ENCODE data around the gene GMDS.

Gene GMDS

GRCh38 chr6:1594445-1595200 lies 650.8 kb downstream of the GMDS start:
- DNase-seq: no peak

GRCh38 chr6:1593958-1594314 lies 651.5 kb downstream of the GMDS start:
- DNase-seq: no peak

- no peak for DNase-seq
These were observed 652.0 kb downstream of the GMDS start for GRCh38 chr6:1593286-1593957.

DNA sequence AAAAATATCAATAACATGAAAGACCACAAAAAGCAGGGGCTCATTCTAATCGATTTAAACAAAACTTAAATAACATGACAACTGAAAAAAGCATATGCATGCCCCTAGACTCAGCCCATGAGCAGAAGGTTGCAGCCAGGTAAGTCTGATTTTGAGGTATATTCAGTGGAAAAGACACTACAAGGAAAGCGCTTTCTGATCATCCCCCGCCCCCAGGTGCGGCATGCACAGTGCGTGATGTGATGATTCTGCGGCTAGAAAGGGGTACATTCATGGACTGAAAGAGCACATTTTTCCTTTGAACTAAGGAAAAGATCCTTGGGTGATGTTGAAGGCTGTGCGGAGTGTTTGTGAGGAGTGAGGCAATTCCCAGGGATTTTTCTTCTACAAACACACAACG lies 652.6 kb downstream of the GMDS start:
- no peak for DNase-seq

DNA sequence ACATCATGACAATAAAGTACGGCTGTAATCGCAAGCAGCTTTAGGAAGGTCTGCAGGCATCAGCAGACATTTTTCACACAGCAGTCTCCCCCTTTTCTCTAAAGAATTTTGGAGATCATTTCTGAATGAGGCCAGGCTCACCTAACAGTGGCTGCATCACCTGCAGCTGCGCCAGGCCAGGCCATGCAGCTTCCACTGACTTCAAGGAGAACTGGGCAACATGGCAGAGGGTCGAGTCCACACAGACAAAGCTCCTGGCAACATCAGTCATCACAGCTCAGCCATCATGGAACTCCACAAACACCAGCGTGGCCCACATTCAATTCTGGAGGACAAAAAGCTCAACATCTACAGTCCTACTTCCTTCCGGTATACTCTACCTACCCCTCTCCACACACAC lies 653.5 kb downstream of the GMDS start:
- DNase-seq: no peak

- no peak for DNase-seq
These were observed 654.2 kb downstream of the GMDS start for GRCh38 chr6:1591243-1591642.

DNA sequence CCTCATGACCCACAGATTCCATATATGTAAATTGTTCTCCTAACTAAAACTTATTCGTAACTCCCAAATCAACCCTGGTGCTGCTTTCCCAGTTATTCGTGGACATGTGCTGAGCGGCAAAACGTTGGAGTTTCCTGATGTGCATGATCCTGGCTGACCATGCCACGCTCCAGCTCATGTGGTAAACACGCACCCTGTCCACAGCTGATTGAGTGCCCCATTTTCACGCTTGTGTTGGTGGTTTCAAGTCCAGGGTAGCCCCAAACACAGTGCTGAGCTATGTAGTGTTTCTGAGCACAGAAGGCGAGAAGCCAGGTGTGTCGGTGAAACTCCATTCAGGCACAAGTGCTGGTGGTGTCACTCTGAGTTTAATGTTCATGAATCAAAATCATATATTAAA lies 654.8 kb downstream of the GMDS start:
- no peak for DNase-seq

GRCh38 chr6:1589208-1589607 lies 656.2 kb downstream of the GMDS start:
- no peak for DNase-seq

GRCh38 chr6:1587977-1588376 lies 657.4 kb downstream of the GMDS start:
- DNase-seq: no peak

DNA sequence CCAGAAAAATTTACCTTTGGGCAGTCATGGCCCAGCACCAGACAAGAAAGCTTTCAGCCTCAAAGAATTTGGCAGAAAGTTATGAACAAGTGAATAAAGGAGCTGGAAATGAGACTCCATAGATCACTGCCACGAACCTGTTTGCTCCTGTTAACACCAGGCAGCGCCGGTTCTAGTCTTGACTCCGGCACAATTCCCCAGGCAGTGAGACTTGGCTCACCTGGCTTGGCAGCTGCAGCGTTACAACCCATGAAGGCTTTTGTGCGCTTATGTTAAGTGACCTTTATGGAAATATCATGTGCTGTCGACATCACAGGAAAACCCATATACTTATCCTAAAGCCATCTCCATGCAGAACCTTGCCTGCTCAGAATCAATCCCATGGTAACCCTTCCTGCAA lies 657.9 kb downstream of the GMDS start:
- DNase-seq: no peak

DNA sequence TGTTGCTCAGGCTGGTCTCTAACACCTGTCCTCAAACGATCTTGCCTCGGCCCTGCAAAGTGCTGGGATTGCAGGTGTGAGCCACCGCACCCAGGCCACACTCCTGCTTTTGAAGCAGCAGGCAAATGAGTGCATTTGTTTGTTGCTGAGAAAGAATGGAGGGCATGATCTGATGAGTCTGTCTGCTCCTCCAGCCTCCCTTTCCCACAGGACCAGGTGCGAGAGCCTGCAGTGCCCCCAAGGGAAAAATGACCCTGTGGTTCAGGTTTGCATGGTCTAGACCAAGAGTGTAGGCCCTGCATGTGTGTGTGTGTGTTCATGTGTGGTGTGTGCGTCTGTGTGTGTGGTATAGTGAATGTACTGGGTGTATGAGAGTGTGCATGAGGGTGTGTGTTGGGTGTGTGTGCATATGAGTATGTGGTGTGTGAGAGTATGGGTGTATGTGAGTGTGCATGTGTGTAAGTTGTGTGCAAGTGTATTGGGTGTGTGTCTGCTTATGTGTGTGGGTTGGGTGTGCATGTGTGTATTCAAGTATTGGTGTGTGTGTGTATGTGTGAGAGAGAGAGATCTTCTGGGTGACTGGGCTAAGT lies 658.4 kb downstream of the GMDS start:
- DNase-seq: no peak

- DNase-seq: no peak
These were observed 659.1 kb downstream of the GMDS start for GRCh38 chr6:1586256-1586655.

GRCh38 chr6:1585669-1586049 lies 659.7 kb downstream of the GMDS start:
- no peak for DNase-seq

DNA sequence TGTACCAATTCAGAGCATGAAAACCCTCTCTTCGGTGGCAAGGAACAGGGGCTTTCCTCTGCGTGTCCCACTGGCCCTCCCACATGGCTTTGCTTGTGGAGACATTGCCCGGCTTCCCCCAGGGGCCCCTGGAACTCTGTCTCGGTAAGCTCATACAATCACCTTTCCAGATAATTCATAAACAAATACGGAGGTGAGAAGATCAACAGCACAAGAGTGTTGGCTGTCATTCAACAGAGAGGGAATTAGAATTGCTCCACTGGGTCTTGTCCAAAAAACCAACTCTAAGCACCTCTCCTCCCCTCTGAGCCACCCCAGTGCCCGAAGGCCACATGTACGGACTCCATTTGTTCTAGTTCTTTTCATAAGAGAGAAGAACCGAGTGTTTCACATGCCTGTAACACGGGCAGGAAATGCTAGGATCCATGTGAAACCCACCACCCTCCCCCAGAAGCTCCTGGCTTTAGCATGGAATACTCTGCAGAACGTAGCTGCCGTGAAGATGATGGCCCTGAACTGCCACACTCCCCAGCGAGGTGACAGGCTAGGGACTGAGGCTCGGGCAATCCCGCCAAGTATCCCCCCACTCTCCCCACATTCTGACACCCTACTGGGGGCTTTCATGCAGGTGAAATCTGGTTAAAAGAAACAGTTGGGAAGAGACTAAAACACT lies 660.3 kb downstream of the GMDS start:
- no peak for DNase-seq

DNA sequence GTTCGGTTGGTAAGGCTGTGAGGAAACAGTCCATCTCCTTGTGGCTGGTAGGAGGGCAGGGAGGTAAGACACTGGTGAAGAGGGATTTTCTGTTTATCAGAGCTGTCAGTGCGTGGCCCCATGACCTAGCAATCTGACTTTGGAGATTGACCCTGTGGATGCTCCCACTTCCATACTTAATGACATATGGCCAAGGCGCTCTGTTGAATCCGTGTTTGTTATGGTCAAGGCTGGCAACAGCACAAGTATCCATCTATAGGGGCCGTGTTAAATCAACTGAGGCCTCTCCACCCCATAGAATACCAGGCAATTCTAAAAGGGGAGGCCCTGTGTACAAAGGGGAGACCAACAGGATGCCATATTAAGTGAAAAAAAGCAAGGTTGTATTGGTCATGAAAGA lies 661.3 kb downstream of the GMDS start:
- DNase-seq: no peak

GRCh38 chr6:1581120-1581991 lies 664.0 kb downstream of the GMDS start:
- DNase-seq: no peak

DNA sequence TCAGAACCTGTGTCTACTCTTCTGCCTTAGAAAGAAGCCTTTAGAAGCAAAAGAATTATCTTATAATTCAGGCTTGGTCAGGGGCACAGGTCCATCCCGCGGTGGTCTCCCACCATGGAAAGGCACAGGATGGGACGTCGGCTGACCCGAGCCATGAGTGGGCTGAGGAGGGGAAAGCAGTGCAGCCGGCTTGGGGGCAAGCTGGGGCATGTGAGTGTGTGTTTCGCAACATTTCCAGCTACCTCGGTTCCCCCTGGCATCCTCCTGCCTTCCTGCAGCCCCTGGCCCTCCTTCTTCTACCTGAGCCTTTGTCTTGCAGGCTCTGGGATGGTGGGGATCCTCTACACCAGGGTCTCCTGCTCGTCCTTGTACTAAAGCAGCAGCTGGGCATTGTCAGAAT lies 664.8 kb downstream of the GMDS start:
- no peak for DNase-seq

GRCh38 chr6:1580109-1580508 lies 665.3 kb downstream of the GMDS start:
- no peak for DNase-seq

DNA sequence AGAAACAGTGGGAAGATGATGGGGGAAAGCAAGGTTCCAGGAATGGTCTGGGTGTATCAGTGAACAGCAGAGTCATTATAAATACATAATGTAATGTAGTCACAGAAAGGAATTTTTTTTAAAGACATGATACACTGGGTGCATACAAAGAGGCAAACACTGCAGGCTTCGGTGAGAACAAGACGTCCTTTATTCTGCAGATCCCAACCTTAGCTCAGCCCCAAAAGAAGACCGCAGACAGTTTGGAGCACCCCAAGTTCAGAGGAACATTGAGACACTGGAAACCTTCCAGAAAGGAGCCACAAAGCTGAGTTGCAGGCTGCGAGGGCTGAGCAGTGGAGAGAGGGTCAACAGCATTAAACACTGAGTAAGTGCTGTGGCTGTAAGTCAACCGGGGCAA lies 666.3 kb downstream of the GMDS start:
- no peak for DNase-seq

DNA sequence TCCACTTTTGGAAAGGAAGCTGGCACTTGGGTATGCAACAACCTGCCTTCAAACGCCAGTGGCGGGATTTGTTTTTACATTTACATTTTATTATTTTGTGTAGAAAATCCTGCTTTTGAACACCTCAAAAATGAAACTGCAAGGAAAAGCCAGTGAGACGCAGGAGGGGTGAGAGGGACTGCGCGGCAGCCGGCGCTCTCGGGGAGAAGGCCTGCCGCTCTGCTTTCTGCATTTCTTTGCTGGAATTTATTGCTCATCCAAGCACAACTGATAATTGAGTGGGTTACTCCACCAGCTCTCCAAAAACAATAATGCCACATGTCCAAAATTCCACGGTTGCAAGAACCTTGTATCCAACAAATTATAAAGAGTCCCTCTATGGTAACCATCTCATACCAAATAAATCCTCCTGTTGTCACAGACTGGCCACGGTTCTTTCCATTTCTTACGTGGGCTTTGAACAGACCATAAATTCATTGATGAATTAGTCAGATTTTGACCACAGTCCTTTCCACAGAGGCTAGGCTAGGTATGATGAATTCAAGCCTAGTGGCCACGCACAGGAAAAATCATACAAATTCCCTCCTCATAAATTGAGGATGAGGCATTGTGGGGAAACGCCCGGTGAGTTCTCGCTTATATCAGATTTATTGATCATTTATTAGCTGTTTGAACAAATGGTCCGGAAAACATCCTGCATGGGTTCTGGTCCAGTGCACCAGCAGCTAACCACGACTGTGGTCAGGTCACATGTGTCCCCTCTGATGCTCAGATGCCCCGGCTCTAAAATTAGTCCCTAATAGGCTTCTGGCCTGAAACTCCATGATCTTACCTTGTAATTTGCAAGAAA lies 667.3 kb downstream of the GMDS start:
- no peak for DNase-seq

DNA sequence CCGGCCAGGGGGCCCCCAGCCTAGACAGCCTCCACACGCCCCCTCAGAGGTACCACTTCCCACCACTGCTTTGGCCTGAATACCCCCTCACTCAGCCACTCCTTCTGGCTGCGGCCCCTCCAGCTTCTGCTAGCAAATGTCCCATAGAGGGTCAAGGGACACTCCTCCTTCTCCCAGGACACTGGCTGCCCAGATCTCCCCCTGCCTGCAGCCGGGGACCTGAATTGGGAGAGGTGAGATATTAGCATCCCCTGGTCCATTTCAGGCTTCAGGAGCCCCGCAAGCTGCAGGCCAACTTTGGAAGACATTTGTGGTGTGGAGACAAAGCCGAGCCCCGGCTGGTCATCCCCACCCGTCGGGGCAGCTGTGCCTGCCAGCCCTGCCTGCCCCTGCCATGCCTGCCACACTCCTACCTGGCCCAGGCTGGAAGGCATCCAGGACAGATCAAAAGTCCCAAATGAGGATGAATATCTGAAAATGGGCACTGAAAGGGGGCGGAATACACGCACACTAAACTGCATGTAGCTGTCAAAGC lies 668.2 kb downstream of the GMDS start:
- no peak for DNase-seq

DNA sequence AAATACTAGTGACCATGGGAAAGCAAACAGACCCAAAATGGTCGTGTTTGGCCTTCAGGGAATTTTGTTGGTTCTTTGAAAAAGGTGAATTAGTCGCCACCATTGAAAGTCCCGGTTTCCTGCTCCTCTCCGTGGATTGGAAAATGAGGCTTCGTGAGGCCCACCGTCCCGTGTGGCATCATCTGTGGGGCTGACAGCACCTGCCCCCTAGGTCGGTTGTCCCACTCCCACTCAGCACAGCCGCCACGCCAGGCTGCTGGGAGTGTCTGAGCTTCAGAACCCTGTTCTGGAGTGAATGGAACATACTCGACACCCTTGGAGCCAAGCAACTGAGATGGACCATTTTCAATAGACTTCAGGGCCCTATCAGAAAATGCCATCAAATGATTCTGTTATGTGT lies 668.7 kb downstream of the GMDS start:
- DNase-seq: no peak

Data from activated CD4-positive, alpha-beta T cell treated with anti-CD3 and anti-CD28 coated beads, Interleukin-2, amount 50 U/mL, for 4 hours (primary cell).